Measurements from ENCODE around the gene ANKDD1B. TPM values are rescaled to one million over a fixed set of nuclear protein-coding genes. Genes with fewer than 3 reads are reported as not detected.

Gene ANKDD1B
- total and polyA plus RNA-seq, 2 experiments from 2014 or later = 0.40 to 0.73 TPM

DNA sequence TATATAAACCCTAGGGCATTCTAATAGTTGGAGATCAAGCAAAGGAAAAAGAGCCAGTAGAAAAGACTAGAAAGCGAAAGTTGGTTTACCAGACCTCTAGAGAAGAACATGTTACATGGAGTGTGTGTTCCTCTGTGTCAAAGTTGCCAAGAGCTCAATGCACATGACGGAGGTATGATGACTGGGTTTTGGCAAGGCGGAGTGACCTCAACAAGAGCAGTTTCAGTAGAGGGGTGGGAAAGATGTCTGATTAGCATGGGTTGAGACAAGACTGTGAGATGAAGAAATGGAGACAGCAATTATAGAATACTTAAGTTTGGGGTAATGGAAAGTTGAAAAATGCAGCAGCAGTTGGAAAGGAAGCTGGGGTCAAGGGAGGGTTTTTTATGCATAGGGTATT lies 1.6 kb downstream of the ANKDD1B start:
- Histone ChIP-seq H3K79me2 (replicated peaks; ENCODE audit: insufficient read depth) (no peaks in the 10 kb centered on the region), H3F3A (replicated peaks; ENCODE audit: low read depth) (no peaks in the 10 kb centered on the region), H2AFZ (no peak overlapping the region), H3K27ac (ENCODE audit: low read depth) (no peak overlapping the region), H3K4me3 (no peak overlapping the region), H4K20me1 (replicated peaks; ENCODE audit: insufficient read depth) (no peaks in the 10 kb centered on the region), H3K9me2 (ENCODE audit: insufficient read depth) (0 out of 2 replicates have a peak, but pooled peaks cover 6% of the 10 kb centered on the region), H3K36me3 (ENCODE audit: insufficient read depth) (no peaks in the 10 kb centered on the region), H3K4me2 (no peak overlapping the region), H3K27me3 (ENCODE audit: insufficient read depth) (no peaks in the 10 kb centered on the region), H3K4me1 (ENCODE audit: insufficient read depth) (peaks cover 13% of the 10 kb centered on the region)
- H3K36me3 Mint-ChIP-seq (ENCODE audit: low read depth) = no peaks in the 10 kb centered on the region
- ATAC-seq (no peak), DNase-seq (ENCODE audit: low spot score) (no peak)
- H3K27ac Mint-ChIP-seq = no peak overlapping the region
- H3K27me3 Mint-ChIP-seq (ENCODE audit: insufficient read depth, low read depth, poor library complexity) = peaks cover 7% of the 10 kb centered on the region
- peaks cover 28% of the 10 kb centered on the region for H3K4me1 Mint-ChIP-seq
- H3K9me3 Mint-ChIP-seq = no peaks in the 10 kb centered on the region; the same call in 2 of the 3 replicates
- no peak overlapping the region for H3K4me3 Mint-ChIP-seq
- no peak for TF ChIP-seq POLR2AphosphoS5 (IDR thresholded peaks at IDR 0.05; ENCODE audit: low read depth)
- TF ChIP-seq ZNF114 (CRISPR knock-in tag; IDR thresholded peaks at IDR 0.05) = no peak
- no peak for TF ChIP-seq STAT1 (IDR thresholded peaks at IDR 0.05; ENCODE audit: unreplicated experiment)
- TF ChIP-seq JUNB (IDR thresholded peaks at IDR 0.05; ENCODE audit: unreplicated experiment) = no peak
- no peak for TF ChIP-seq CREB1 (CRISPR knock-in tag; IDR thresholded peaks at IDR 0.05; ENCODE audit: low read depth)

DNA sequence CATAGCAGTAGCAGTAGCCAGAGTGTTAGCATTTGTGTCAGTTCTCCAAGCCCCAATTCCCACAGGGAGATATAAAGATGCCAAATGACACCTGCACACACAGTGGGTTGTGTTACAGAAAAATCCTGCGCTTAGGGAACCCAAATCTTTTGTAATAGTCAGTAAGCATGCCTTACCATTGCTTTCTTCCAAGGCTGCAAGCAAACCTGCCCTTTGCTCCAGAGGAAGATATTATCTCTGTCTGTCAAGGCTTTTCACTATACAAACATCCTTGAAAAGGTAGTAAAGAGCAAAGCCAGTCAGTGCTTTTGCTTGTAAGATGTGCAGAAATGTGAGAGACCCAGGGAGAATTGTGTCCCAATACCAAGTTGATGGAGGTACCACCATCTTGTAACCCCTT lies 2.9 kb downstream of the ANKDD1B start:
- Histone ChIP-seq H4K20me1 (replicated peaks; ENCODE audit: insufficient read depth) (no peaks in the 10 kb centered on the region), H3K79me2 (replicated peaks; ENCODE audit: insufficient read depth) (no peaks in the 10 kb centered on the region), H3K9me2 (ENCODE audit: insufficient read depth) (0 out of 2 replicates have a peak, but pooled peaks cover 6% of the 10 kb centered on the region), H3K36me3 (ENCODE audit: insufficient read depth) (no peaks in the 10 kb centered on the region), H3K27me3 (ENCODE audit: insufficient read depth) (no peaks in the 10 kb centered on the region), H2AFZ (no peak overlapping the region), H3K4me2 (no peak overlapping the region), H3K4me1 (ENCODE audit: insufficient read depth) (peaks cover 13% of the 10 kb centered on the region), H3F3A (replicated peaks; ENCODE audit: low read depth) (no peaks in the 10 kb centered on the region), H3K27ac (ENCODE audit: low read depth) (no peak overlapping the region), H3K4me3 (no peak overlapping the region)
- Mint-ChIP-seq H3K36me3 (ENCODE audit: low read depth) (no peaks in the 10 kb centered on the region), H3K4me1 (peaks cover 22% of the 10 kb centered on the region), H3K4me3 (no peak overlapping the region), H3K27ac (no peak overlapping the region), H3K27me3 (ENCODE audit: insufficient read depth, low read depth, poor library complexity) (peaks cover 7% of the 10 kb centered on the region), H3K9me3 (no peaks in the 10 kb centered on the region)
- ATAC-seq (no peak), DNase-seq (ENCODE audit: low spot score) (no peak)
- no peak for TF ChIP-seq JUNB (IDR thresholded peaks at IDR 0.05; ENCODE audit: unreplicated experiment)
- TF ChIP-seq, protein P1, sequence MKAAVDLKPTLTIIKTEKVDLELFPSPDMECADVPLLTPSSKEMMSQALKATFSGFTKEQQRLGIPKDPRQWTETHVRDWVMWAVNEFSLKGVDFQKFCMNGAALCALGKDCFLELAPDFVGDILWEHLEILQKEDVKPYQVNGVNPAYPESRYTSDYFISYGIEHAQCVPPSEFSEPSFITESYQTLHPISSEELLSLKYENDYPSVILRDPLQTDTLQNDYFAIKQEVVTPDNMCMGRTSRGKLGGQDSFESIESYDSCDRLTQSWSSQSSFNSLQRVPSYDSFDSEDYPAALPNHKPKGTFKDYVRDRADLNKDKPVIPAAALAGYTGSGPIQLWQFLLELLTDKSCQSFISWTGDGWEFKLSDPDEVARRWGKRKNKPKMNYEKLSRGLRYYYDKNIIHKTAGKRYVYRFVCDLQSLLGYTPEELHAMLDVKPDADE (IDR thresholded peaks at IDR 0.05) = no peak
- no peak for TF ChIP-seq ZNF114 (CRISPR knock-in tag; IDR thresholded peaks at IDR 0.05)
- TF ChIP-seq, protein P2, sequence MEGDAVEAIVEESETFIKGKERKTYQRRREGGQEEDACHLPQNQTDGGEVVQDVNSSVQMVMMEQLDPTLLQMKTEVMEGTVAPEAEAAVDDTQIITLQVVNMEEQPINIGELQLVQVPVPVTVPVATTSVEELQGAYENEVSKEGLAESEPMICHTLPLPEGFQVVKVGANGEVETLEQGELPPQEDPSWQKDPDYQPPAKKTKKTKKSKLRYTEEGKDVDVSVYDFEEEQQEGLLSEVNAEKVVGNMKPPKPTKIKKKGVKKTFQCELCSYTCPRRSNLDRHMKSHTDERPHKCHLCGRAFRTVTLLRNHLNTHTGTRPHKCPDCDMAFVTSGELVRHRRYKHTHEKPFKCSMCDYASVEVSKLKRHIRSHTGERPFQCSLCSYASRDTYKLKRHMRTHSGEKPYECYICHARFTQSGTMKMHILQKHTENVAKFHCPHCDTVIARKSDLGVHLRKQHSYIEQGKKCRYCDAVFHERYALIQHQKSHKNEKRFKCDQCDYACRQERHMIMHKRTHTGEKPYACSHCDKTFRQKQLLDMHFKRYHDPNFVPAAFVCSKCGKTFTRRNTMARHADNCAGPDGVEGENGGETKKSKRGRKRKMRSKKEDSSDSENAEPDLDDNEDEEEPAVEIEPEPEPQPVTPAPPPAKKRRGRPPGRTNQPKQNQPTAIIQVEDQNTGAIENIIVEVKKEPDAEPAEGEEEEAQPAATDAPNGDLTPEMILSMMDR (conservative IDR thresholded peaks at IDR 0.05; ENCODE audit: low read depth in 2 of 2) = no peak
- no peak for TF ChIP-seq EZH2 (IDR thresholded peaks at IDR 0.05; ENCODE audit: low read depth, unreplicated experiment)
- TF ChIP-seq ZNF331 (CRISPR knock-in tag; IDR thresholded peaks at IDR 0.05; ENCODE audit: low read depth) = no peak
- no peak for TF ChIP-seq STAT1 (IDR thresholded peaks at IDR 0.05; ENCODE audit: unreplicated experiment)
- TF ChIP-seq NANOG (IDR thresholded peaks at IDR 0.05; ENCODE audit: borderline replicate concordance) = no peak
- TF ChIP-seq, protein P3, sequence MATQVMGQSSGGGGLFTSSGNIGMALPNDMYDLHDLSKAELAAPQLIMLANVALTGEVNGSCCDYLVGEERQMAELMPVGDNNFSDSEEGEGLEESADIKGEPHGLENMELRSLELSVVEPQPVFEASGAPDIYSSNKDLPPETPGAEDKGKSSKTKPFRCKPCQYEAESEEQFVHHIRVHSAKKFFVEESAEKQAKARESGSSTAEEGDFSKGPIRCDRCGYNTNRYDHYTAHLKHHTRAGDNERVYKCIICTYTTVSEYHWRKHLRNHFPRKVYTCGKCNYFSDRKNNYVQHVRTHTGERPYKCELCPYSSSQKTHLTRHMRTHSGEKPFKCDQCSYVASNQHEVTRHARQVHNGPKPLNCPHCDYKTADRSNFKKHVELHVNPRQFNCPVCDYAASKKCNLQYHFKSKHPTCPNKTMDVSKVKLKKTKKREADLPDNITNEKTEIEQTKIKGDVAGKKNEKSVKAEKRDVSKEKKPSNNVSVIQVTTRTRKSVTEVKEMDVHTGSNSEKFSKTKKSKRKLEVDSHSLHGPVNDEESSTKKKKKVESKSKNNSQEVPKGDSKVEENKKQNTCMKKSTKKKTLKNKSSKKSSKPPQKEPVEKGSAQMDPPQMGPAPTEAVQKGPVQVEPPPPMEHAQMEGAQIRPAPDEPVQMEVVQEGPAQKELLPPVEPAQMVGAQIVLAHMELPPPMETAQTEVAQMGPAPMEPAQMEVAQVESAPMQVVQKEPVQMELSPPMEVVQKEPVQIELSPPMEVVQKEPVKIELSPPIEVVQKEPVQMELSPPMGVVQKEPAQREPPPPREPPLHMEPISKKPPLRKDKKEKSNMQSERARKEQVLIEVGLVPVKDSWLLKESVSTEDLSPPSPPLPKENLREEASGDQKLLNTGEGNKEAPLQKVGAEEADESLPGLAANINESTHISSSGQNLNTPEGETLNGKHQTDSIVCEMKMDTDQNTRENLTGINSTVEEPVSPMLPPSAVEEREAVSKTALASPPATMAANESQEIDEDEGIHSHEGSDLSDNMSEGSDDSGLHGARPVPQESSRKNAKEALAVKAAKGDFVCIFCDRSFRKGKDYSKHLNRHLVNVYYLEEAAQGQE (IDR thresholded peaks at IDR 0.05; ENCODE audit: unreplicated experiment) = no peak
- no peak for TF ChIP-seq CREB1 (CRISPR knock-in tag; IDR thresholded peaks at IDR 0.05; ENCODE audit: low read depth)
- no peak for TF ChIP-seq POLR2AphosphoS5 (IDR thresholded peaks at IDR 0.05; ENCODE audit: low read depth)
- no peak for TF ChIP-seq EZH2phosphoT487 (IDR thresholded peaks at IDR 0.05; ENCODE audit: unreplicated experiment)

Measured in GM23338 (cell line).